HG03108 (cell line): ENCODE results near the gene CAPN10.
A peak's percentile ranks its signal among the peaks of the same experiment; 100 is the strongest.

Source experiments
- ATAC-seq: cut with Tn5 transposase; IDR thresholded peaks from one replicate; pipeline ENCODE4 v1.9.1; 2021; ENCODE audit warnings: moderate library complexity; ENCODE audit not compliant: unreplicated experiment

CAPN10 gene

DNA sequence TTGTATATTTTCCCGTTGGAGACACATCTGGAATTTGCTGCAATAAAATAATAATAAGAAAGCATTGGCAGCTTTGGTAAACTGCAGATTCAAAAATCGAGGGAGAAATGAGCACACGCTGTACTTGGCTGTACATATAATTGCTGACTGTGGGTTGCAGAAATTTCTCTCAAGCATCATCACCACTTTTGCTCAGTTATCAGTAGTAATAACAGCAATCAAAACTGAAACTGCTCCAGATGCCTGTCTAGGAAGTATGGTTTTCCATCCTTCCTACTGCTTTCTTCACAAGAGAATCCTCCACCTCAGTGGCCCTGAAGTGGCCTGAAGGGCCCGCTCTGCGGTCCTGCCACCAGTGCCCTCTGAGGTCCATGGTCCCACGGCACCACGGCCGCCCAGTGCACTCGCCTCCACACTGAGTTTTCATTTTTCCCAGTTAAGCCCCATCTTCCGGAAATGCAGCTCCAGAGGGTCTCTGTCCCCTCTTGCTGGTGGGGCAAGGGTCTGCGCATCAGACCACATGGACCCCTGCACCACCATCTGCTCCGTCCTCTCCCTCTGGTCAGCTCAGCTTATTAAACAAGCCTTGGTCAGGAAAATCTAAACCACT is 22.5 kb upstream of the CAPN10 start:
- no peak for ATAC-seq

GRCh38 chr2:240564561-240565332 is 21.8 kb upstream of the CAPN10 start:
- no peak for ATAC-seq

- ATAC-seq, result peak; percentile 34
These were observed 21.0 kb upstream of the CAPN10 start for GRCh38 chr2:240565333-240566202.

DNA sequence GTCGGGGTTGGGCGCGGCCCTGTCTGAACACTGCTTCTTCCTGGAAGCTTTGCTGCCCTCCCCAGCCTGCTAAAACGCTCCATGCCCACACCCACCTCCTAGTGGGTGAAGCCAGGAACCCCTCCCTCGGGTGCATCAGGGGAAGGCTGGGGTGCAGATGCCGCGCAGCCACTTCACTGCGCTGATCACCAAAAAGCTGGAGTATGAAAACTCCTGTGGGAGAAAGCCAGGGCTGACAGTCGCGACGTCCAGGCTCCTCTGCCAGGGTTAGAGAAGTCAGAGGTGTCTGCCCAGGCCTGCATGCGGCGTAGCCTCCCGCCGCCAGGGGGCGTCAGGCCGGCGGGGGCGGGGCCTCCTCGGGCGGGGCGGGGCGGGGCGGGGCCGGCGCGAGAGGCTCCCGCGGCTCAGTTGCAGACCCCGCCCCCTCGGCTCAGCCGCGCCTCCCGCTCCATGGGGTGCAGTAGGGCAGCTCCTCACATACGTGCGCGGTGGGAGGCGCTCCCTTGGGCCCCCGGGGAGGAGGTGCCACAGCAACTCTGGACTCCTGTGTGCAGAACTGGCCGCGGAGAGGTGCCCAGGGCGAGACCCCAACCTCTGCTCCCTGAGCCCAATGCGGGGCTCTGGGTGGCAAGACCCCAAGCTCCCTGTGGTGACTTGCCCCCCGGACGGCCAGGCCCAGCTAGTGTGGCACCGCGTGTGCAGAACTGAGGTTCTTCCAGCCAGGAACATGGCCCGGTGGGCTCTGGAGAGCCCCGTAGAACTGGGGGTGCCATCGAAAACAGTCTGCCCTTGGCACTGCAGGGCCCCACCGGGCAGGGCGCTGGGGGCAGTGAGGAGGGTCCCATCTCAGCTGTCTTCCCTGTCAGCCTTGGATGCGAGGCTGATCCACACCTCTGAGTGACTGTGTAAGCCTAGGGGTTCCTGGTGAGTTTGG is 20.1 kb upstream of the CAPN10 start:
- peak; percentile 48 for ATAC-seq

GRCh38 chr2:240567137-240567871 is 19.2 kb upstream of the CAPN10 start:
- no peak for ATAC-seq

DNA sequence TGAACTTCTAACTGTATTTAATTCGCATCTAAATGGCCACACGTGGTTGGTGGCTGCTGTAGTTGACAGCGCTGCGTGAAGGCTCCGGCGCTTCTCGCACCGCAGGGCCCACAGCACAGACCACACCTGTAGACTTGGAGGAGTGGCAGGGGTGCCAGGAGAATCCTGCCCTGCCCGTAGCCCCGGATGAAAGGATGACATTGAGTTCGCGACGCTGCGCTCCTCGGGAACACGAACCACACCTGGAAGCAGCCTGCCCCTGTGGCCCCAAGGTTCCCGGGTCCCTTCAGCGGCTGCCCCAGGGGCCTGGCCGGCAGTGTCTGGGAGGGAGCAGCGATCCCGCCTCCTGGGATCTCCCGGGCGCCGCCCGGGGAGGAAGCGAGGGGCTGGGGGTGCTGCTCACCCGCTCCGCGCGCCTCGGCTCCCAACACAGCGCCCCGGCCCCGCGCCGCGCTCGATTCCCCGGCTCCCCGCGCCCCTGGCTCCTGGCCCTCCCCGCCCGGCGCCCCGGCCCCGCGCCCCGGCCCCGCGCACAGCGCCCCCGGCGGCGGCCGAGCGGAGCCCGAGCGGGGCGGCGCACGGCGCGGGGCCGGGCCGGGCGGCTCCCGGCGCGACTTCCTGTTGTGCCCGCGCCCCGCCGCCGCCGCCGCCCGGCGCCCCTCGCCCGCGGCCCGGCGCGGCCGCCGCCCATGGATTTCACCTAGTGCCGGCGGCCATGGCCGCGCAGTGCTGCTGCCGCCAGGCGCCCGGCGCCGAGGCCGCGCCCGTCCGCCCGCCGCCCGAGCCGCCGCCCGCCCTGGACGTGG is 18.5 kb upstream of the CAPN10 start, which contains the start of gene RNPEPL1:
Gene RNPEPL1 (plus strand): TSS at position 613 of the 806 bp plus-strand sequence. CDS start 103 bp downstream, at position 716.
- no peak for ATAC-seq

GRCh38 chr2:240568678-240569522 is 17.6 kb upstream of the CAPN10 start:
- ATAC-seq, result no peak

DNA sequence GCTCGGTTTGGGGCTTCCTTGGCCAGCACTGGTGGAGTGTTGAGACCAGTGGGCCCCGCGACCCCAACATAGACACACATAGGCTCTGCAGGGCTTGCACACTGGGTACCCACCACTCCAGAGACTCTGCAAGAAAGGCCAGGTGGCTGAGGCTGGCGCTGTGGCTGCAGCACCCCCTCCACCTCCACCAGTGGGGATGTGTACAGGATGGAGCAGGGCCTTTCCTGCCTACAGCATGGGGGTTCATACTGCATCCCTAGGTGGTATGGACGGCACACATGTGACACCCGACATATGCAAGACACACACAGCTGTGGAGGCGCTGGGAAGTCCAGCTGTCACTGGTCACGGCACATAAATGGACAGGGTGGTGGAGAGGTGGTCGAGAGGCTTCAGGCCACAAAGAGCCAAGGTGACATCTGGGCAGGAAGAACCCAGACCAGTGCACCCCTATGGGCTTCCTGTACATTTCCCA is 17.0 kb upstream of the CAPN10 start:
- ATAC-seq, result no peak

- ATAC-seq, result no peak
These were observed 16.5 kb upstream of the CAPN10 start for GRCh38 chr2:240569998-240570530.

DNA sequence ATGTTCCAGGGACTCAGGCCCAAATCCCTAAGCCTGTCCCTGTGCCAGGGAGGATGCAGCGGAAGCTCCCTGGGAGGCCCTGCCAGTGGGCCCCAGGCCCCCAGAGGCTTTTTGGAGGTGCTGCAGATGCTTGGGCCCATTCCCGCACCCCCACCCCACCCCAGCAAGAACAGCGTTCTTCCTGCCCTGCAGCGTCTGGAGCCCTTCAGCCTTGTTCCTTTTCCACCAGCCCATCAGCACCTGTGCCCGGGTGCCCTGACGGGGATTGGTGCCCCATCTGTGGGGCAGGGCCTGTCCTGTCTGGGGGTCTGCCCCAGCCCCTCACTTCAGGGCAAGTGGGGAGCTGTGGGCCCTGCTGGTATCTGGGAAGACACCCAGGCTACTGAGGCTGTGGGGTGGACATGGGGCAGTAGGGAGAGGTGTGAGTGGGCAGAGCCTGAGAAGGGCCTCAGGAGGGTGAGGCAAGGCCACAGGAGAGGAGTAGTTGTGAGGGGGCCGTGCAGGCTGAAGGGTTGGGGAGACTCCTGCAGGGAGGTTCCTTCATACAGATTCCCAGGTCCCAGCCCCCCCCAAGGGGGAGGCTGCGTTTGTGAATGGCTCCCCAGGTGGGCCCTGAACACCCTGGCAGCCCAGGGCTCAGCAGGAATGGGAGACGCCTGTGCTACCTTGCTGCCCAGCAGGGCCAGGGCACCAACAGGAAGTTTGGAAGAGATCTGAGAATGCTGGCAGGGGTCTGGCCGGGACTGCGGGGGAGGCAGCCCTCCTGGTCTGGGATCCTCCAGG is 15.8 kb upstream of the CAPN10 start:
- ATAC-seq, result no peak

DNA sequence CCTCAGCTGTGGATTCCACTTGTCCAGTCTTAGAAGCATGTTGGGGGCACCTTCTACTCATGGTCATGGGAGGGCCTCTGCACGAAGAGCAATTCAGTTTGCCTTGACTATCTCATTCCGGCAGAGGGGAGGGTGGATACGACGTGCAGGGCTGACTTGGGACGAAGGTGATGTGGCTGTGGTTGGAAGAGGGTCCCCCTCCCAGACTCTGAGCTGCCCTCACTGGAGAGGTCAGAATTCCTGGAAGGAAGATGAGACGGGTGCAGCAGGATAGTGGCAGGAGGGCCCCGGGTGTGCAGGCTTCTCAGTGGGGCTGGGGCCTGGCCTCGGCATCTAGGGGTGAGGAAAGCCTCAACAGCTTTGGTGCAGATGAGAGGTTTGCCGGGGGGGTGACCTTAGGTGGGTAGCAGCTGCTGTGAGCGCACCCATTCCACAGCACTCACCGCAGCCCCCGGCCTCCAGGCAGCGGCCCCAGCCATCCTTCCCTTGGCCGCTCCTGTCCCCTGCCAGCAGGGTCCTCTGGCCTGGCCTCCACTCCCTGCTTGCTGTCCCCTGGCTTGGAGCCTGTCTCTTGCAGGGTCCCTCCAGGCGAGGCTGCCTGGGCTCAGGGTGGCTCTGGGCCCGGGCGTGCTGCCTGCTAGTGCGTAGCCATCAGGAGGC is 15.1 kb upstream of the CAPN10 start:
- no peak for ATAC-seq

- ATAC-seq, result no peak
These were observed 14.1 kb upstream of the CAPN10 start for GRCh38 chr2:240572141-240573031.

GRCh38 chr2:240573071-240573515 is 13.4 kb upstream of the CAPN10 start:
- no peak for ATAC-seq

DNA sequence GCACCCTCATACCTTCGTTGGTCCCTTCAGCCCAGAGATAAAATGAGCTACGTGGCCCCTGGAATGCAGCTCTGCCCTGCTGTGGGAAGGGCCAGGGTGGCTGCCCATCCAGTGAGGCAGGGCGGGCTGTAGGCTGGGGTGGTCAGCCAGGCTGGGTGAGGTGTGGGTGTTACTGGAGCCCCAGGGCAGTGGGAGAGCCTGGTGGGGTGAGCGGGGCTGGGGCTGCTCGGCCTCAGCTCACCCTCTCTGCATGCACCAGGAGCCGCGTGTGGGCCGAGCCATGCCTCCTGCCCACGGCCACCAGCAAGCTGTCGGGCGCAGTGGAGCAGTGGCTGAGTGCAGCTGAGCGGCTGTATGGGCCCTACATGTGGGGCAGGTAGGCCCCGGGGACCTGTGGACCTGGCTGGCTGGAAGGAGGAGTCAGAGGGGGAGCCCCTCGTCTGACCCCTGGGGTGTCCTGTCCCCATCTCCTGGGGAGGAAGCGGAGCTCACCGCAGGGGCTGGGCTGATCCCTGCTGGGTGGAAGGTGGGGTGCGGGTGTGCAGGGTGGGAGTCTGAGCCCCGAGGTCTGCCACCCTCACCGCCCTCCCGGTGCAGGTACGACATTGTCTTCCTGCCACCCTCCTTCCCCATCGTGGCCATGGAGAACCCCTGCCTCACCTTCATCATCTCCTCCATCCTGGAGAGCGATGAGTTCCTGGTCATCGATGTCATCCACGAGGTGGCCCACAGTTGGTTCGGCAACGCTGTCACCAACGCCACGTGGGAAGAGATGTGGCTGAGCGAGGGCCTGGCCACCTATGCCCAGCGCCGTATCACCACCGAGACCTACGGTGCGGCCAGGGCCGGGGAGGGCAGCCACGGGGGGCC is 12.8 kb upstream of the CAPN10 start:
- no peak for ATAC-seq
